Lung (tissue), 12 donors: Measurements from ENCODE around the gene MYL9. TPM values are rescaled to one million over a fixed set of nuclear protein-coding genes. Genes with fewer than 3 reads are reported as not detected.

ENCODE experiments used
- ATAC-seq: fragments of 200-7000 bp; cut with Tn5 transposase; one replicate; pipeline ENCODE4 v1.9.1; 2020; ENCODE audit warnings: moderate number of reproducible peaks; ENCODE audit not compliant: insufficient read depth, low FRiP score
- DNase-seq, 3 donors: peaks; one replicate each; pipeline ENCODE4 v3.0.0-alpha.2; 2013 to 2017
- H3K27ac ChIP-seq, 2 donors: one replicate each; pipeline ENCODE4 v1.5.1; 2013; ENCODE audit warnings: mild to moderate bottlenecking in 2 of 2, moderate library complexity in 2 of 2, control low read depth in 1 of 2, inconsistent platforms in 1 of 2, low read depth in 1 of 2, low read length in 1 of 2
- H3K27me3 ChIP-seq, 3 donors: one replicate each; pipeline ENCODE4 v1.5.1; 2013; ENCODE audit warnings: low read length in 2 of 3; ENCODE audit not compliant: control insufficient read depth in 3 of 3, insufficient read depth in 3 of 3
- H3K36me3 ChIP-seq, 4 donors: one replicate each; pipeline ENCODE4 v1.5.1; 2013; ENCODE audit warnings: low read length in 4 of 4, mild to moderate bottlenecking in 1 of 4, moderate library complexity in 1 of 4; ENCODE audit not compliant: control insufficient read depth in 4 of 4, insufficient read depth in 4 of 4
- H3K4me1 ChIP-seq, 5 donors: one replicate each; pipeline ENCODE4 v1.5.1; 2013; ENCODE audit warnings: low read length in 5 of 5, mild to moderate bottlenecking in 2 of 5, moderate library complexity in 1 of 5; ENCODE audit not compliant: control insufficient read depth in 5 of 5, insufficient read depth in 5 of 5
- H3K4me3 ChIP-seq: one replicate; pipeline ENCODE4 v1.5.1; 2013; ENCODE audit warnings: mild to moderate bottlenecking, control low read depth, moderate library complexity
- H3K9ac ChIP-seq, 2 donors: one replicate each; pipeline ENCODE4 v1.5.1; 2013; ENCODE audit warnings: low read length in 2 of 2, control low read depth in 1 of 2; ENCODE audit not compliant: insufficient read depth in 1 of 2
- H3K9me3 ChIP-seq, 4 donors: one replicate each; pipeline ENCODE4 v1.5.1; 2013; ENCODE audit warnings: low read length in 3 of 4, mild to moderate bottlenecking in 1 of 4, moderate library complexity in 1 of 4; ENCODE audit not compliant: control insufficient read depth in 4 of 4, insufficient read depth in 3 of 4
- CTCF ChIP-seq: IDR thresholded peaks from 2 replicates; pipeline ENCODE4 v1.5.1; 2012; ENCODE audit warnings: mild to moderate bottlenecking; ENCODE audit errors: control extremely low read depth, extremely low read depth
- WGBS, 2 donors: extraction: QIAGEN DNeasy Blood & Tissue Kit; methylation state at CpG; one replicate each; pipeline ENCODE4 v1.1.7; 2013; 5-methylcytosine and 5-hydroxymethylcytosine counted together
- polyA plus RNA-seq, 2 donors: library from polyadenylated mRNA; stranded (reverse); fragments of 200-250 nt; gene quantifications; one replicate each; pipeline ENCODE4 v1.2.1, GENCODE V29; 2013
- total RNA-seq, 2 donors: library from RNA; depleted of rRNA in 1 of 2; stranded (reverse); fragments of >200 nt in 1 of 2; gene quantifications; one replicate each; pipeline ENCODE4 v1.2.1, GENCODE V29; 2014 to 2021
- donor health status: control.
- donor health status: control.
- donor health status: Bipolar disorder and iron deficiency.
- donor health status: healthy.
- donor health status: DM: yes; HTN: yes; CAD: no.

MYL9 gene
- total and polyA plus RNA-seq, 4 donors = 40.8 to 243 (median 154) TPM

DNA sequence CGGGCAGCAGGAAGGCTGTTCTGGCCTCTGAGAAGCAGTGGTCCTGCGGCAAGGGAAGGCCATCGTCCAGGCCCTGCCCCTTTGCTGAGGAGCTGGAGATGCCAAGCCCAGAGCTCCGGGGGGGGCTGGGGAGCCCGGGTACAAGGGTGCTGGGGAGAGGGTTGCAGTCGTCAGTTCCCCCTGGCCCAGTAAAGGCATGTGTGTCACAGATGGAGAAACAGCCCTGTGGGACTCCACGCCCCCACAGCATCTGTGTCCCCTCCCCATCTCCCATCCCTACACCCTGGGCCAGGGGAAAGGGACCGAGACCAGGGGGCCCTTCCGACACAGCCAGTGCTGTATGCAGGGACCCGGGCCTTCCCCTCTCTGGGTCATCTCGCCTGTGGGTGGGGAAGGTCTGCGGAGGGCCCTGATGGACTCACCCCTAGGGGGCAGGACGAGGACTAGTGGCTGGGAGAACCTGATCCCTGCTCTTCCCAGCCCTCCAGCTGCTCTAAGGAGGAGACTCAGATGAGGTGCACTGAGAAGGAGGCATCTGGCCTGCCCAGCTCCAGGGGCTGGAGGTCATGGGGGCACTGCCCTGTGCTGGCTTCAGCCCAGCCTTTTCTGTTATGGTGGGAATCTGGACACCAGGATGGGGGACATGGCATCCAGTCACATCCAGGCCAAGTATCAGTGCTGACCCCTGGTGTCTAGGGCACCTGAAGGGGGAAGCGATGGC, 609 bp downstream of the MYL9 start:
- peak overlapping the region; percentile 72 for H3K4me3 ChIP-seq
- TF ChIP-seq CTCF = no peak
- ATAC-seq (no peak), DNase-seq (peak; percentile 34 to 54 (median 38))
- peak overlapping the region; percentile 92 to 97 for H3K27ac ChIP-seq
- peaks cover 0 to 29% (median 14%) of the 10 kb centered on the region in 5 donors for H3K4me1 ChIP-seq
- peaks cover 0 to 7% (median 4%) of the 10 kb centered on the region in 4 donors for H3K36me3 ChIP-seq
- no peaks in the 10 kb centered on the region for H3K27me3 ChIP-seq
- H3K9ac ChIP-seq = peak overlapping the region in 1 of 2 donors; percentile 55
- no peaks in the 10 kb centered on the region for H3K9me3 ChIP-seq
- WGBS, 2 donors = 28 to 62% methylated on average over 13 to 14 of the region's 14 CpGs

DNA sequence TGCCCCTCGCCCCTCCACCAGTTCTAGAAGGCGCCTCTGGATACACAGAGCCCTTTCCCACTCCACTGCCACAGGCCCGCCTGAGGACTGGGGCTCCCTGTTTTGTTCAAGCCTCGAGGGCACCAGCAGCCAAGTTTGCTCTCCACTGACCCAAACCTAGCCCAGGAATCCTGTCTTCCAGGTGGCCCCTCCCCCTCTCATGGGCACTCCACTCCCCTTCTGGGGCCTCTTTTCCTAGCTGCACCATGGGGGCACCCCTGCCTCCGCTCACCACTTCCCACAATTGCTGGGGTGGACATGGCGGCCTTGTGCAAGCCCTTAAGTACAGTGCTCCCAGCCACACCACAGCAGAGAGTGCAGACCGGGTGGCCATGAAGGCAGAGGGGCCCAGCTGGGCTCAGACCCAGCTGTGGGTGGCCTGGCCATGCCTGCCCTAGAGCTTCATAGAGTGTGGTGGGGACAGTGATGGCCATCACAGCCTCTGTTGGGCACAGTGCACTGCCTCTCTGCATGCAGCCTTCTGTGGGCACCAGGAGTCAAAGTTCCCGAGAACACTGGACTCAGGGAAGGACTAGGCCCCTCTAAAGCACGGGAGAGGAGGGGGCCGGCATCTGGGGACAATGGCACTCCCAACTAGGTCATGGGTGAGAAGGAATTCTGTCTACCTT, 1.3 kb downstream of the MYL9 start:
- DNase-seq = peak in 1 of 3 donors; percentile 34
- no peak for TF ChIP-seq CTCF

DNA sequence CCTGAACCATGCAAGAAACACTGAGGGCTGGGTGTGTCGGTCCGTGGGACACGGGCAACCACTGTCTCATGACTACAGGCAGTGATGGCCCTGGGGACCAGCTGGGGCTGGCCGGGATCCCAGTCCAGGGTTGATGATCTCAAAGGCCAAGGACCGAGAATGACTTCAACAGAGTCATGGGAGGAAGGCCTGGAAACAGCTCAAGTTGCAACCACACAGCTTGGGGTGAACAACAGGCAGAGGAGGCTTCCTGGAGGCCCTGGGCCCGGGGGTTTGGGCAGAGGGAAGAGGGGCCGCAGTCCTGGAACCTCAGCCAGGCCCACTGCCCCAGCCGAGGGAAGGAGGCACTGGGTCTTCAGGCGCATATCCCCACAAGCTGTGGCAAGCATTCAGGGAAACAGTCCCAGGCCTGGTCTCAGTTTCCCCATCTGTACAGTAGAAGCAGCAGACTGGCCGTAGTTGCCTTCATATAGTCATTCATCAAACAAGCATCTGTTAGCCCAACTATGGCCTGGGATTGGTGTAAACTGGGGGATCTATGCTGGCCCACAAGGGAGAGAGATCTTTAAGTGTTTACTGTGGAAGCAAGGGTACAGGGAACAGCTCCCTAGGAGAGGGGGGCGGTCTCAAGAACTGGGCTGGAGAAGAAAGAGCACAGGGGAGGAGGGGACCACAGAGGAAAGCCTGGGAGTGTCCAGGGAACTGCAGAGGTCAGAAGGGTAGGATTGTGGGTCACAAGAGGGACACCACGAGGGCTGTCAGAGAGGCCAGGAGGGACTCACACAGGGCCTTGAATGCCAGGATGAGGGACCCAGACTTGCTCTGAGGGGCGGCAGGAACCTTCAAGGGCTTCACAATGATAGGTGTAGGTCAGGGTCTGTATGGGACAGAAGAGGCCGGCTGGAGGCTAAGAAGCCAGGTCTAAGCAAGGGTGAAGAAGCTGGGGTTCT, 2.1 kb downstream of the MYL9 start:
- peak overlapping the region; percentile 72 for H3K4me3 ChIP-seq
- H3K4me1 ChIP-seq = peaks cover 0 to 29% (median 14%) of the 10 kb centered on the region in 5 donors
- DNase-seq (peak in 1 of 3 donors; percentile 36), ATAC-seq (no peak)
- H3K36me3 ChIP-seq = peaks cover 0 to 19% (median 9%) of the 10 kb centered on the region in 4 donors
- TF ChIP-seq CTCF = no peak
- H3K9ac ChIP-seq = no peak overlapping the region
- peak overlapping the region; percentile 64 to 97 for H3K27ac ChIP-seq
- H3K27me3 ChIP-seq = no peaks in the 10 kb centered on the region
- no peaks in the 10 kb centered on the region for H3K9me3 ChIP-seq
- 69 to 84% methylated on average over 14 of the region's 14 CpGs for WGBS, 2 donors

More for the DNA sequence above, 1.3 kb downstream of the MYL9 start:
- 75 to 77% methylated on average over 10 of the region's 10 CpGs for WGBS, 2 donors
- no peak for ATAC-seq
- peaks cover 0 to 29% (median 14%) of the 10 kb centered on the region in 5 donors for H3K4me1 ChIP-seq
- H3K27me3 ChIP-seq = no peaks in the 10 kb centered on the region
- H3K27ac ChIP-seq = peak overlapping the region; percentile 92 to 97
- H3K4me3 ChIP-seq = peak overlapping the region; percentile 72
- H3K36me3 ChIP-seq = peaks cover 0 to 12% (median 9%) of the 10 kb centered on the region in 4 donors
- peak overlapping the region in 1 of 2 donors; percentile 39 for H3K9ac ChIP-seq
- H3K9me3 ChIP-seq = no peaks in the 10 kb centered on the region
